ENCODE results near the gene CCDC169. TPM values are rescaled to one million over a fixed set of nuclear protein-coding genes. Genes with fewer than 3 reads are reported as not detected.

CCDC169 gene
- total RNA-seq, 1 donor from 2014 or later: 0.55 TPM

DNA sequence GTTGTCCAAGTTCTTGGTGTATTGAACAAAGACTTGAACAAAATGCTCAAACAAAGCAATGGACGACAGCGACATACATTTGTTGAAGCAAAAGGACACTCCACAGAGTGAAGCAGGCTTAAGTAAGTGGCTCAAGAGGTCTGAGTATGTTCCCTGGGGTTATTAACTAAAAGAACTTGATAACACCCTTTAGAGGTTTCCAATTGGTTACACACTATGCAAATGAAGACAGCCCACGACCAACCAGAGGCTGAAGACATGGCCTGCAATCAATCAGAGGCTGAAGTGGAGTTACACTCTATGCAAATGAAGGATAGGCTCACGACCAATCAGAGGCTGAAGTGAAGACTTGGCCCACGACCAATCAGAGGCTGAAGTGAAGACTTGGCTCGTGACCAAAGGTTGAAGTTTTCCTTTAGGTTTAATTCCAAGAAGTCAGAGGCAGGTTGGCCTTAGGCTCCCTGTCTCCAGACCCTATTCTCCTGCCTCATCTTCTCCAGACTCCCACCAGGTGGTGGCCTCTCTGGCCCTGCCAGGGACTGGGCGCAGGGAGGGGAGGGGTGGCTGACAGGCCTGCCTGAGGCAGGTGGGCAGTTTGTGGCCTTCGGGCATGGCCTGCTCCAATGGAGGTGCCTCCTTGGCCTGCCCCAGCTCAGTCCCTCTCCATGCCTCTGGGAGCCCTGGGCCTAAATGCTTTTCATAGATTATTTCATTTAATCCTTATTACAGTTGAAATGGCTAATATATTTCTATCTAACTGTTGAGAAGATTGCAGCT, 38.1 kb downstream of the CCDC169 start:
- DNase-seq: no peak
- no peaks in the 10 kb centered on the region for H3K27me3 ChIP-seq
- TF ChIP-seq, protein P1, sequence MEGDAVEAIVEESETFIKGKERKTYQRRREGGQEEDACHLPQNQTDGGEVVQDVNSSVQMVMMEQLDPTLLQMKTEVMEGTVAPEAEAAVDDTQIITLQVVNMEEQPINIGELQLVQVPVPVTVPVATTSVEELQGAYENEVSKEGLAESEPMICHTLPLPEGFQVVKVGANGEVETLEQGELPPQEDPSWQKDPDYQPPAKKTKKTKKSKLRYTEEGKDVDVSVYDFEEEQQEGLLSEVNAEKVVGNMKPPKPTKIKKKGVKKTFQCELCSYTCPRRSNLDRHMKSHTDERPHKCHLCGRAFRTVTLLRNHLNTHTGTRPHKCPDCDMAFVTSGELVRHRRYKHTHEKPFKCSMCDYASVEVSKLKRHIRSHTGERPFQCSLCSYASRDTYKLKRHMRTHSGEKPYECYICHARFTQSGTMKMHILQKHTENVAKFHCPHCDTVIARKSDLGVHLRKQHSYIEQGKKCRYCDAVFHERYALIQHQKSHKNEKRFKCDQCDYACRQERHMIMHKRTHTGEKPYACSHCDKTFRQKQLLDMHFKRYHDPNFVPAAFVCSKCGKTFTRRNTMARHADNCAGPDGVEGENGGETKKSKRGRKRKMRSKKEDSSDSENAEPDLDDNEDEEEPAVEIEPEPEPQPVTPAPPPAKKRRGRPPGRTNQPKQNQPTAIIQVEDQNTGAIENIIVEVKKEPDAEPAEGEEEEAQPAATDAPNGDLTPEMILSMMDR (IDR thresholded peaks at IDR 0.05): no peak

DNA sequence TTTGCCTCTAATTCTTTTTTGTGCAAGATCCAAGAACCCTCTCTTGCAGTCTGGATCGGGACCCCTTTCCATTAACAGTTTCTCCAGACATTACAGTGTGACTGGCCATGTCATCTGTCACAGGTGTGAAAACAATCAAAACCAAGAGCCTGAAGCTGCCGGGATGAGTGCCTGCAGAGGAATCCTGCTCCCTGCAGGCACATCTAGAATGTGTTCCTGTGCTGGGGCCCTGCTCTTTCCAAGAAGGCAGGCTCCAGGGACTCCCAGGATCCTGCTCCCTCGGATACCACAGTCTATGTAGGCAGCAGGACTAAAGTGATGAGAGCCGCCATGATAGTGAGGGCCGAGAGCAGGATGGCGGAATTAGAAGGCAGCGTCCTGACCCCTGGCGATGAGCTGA, 38.8 kb downstream of the CCDC169 start:
- Histone ChIP-seq H3K27me3 (no peaks in the 10 kb centered on the region), H3K4me3 (no peak overlapping the region), H3K9me3 (no peaks in the 10 kb centered on the region), H3K36me3 (no peaks in the 10 kb centered on the region), H3K27ac (no peak overlapping the region), H3K4me1 (no peaks in the 10 kb centered on the region)
- no peak for DNase-seq
- intact Hi-C loops (cut with DNase I): no loop called here
- TF ChIP-seq, protein P1 (IDR thresholded peaks at IDR 0.05): no peak
- ATAC-seq: no peak

More for the DNA sequence above, 38.1 kb downstream of the CCDC169 start:
- no peaks in the 10 kb centered on the region for H3K9me3 ChIP-seq
- intact Hi-C loops (cut with DNase I): no loop called here
- H3K4me3 ChIP-seq: no peak overlapping the region
- no peak for ATAC-seq
- no peaks in the 10 kb centered on the region for H3K4me1 ChIP-seq
- H3K27ac ChIP-seq: no peak overlapping the region
- no peaks in the 10 kb centered on the region for H3K36me3 ChIP-seq

DNA sequence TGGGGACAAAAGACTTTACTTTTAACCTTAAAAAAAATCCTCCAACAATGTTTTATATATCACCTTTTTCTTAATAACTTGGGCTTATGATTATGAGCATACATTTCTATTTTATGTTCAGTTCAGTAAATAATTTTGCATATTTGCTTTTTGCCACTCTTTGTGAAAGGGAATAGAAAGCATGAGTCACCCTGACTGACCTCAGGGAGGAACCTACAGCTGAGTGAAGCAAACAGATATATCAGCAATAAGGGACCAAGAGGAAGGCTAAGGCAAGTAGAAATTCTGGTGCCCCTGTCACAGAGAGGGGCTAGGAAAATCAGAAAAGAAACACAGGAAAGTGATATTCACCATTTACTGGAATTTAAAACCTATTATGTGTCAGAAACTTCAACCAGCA, 46.1 kb downstream of the CCDC169 start:
- no peak overlapping the region for H3K27ac ChIP-seq
- no peaks in the 10 kb centered on the region for H3K4me1 ChIP-seq
- no peaks in the 10 kb centered on the region for H3K27me3 ChIP-seq
- intact Hi-C loops (cut with DNase I): no loop called here
- no peaks in the 10 kb centered on the region for H3K36me3 ChIP-seq
- H3K4me3 ChIP-seq: no peak overlapping the region
- no peak for ATAC-seq
- DNase-seq: no peak
- TF ChIP-seq, protein P1 (IDR thresholded peaks at IDR 0.05): no peak
- H3K9me3 ChIP-seq: no peaks in the 10 kb centered on the region

DNA sequence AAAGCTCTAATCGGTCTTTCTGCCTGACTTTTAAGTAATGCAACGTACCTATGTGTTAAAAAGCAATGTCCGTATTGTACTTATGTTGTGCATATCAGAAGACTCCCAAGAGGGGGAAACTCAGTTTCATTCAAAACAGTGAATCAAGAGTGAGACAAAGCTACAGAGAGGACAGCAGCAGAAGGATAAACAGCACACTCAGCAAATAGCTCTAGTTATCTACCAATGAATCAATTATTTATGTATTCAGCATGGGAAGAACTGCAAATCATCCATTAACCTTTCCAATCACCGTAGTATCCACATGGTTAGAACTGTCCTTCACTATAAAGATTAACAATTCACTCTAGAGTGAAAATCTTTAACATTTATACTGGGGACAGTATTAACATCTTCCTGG, 46.6 kb downstream of the CCDC169 start:
- intact Hi-C loops (cut with DNase I): no loop called here
- Histone ChIP-seq H3K4me1 (no peaks in the 10 kb centered on the region), H3K36me3 (no peaks in the 10 kb centered on the region), H3K9me3 (no peaks in the 10 kb centered on the region), H3K27ac (no peak overlapping the region), H3K27me3 (no peaks in the 10 kb centered on the region), H3K4me3 (no peak overlapping the region)
- DNase-seq: no peak
- TF ChIP-seq, protein P1 (IDR thresholded peaks at IDR 0.05): no peak
- ATAC-seq: no peak

DNA sequence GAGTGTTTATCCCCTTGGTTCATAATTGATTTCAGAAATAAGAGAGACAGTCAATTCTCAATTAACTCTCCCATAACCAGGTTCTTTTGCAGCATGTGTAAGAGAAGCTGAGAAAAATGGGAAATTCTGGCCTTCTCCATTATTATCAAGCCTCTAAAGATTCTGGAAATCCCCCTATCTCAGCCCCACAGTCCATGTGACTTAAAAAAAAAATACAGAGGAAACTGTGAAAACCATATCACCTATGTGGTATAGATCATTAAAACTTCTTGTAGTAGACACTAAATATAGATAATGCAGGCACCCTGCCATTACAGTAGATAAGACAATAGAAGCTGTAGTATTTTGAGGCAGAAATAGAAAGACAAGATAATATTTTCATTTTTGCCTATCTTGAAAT, 48.9 kb downstream of the CCDC169 start:
- Histone ChIP-seq H3K9me3 (no peaks in the 10 kb centered on the region), H3K27me3 (no peaks in the 10 kb centered on the region), H3K36me3 (no peaks in the 10 kb centered on the region), H3K4me3 (no peak overlapping the region), H3K4me1 (no peaks in the 10 kb centered on the region), H3K27ac (no peak overlapping the region)
- ATAC-seq (no peak), DNase-seq (no peak)
- TF ChIP-seq, protein P1 (IDR thresholded peaks at IDR 0.05): no peak
- intact Hi-C loops (cut with DNase I): no loop called here

All from upper lobe of right lung (tissue), 1 donor.